ENCODE data around the gene BZW1. TPM values are rescaled to one million over a fixed set of nuclear protein-coding genes. Genes with fewer than 3 reads are reported as not detected.

The BZW1 gene
- total and polyA plus RNA-seq, 4 donors, result 63.0 to 189 (median 161) TPM

DNA sequence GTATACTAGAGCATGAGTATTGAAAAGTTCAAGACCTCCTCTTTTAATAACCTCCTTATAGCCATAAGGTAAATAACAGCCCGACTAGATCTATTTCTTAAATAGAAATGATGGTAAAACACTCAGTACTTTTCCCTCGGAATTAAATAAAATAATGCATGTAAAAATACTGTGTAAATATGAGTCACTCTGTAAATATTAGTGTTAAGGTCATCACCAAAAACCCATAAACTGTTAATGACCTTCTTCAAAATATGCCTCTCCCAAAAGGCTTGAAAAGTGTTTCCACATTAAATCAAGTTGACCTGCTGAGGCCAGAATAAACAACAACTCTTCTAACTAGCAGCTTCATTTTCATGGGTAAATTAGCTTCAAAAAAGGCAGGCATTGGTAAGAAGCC, 25.3 kb upstream of the BZW1 start:
- no peak overlapping the region for H3K27ac ChIP-seq (ENCODE audit: low read depth in 1 of 2, low read length in 2 of 2)
- H3K36me3 ChIP-seq (ENCODE audit: control insufficient read depth in 4 of 4, insufficient read depth in 3 of 4, low read depth in 1 of 4, low read length in 3 of 4), result no peaks in the 10 kb centered on the region
- H3K4me1 ChIP-seq (ENCODE audit: control insufficient read depth in 4 of 4, insufficient read depth in 4 of 4, low read length in 3 of 4), result peaks cover 0 to 3% (median 2%) of the 10 kb centered on the region in 4 donors
- H3K9ac ChIP-seq (ENCODE audit: low read depth in 1 of 2, low read length in 2 of 2), result no peak overlapping the region
- WGBS, result 48% methylated on average over 2 of the region's 2 CpGs
- TF ChIP-seq YY1 (IDR thresholded peaks at IDR 0.05) (no peak), JUND (IDR thresholded peaks at IDR 0.05) (peak in 1 of 2 donors; percentile 38), GABPA (IDR thresholded peaks at IDR 0.05 in 1 of 2, conservative IDR thresholded peaks at IDR 0.05 in 1 of 2) (no peak), FOXA1 (IDR thresholded peaks at IDR 0.05) (no peak), FOXA2 (IDR thresholded peaks at IDR 0.05) (peak; percentile 39), HNF4G (IDR thresholded peaks at IDR 0.05) (no peak), RXRA (IDR thresholded peaks at IDR 0.05) (peak in 1 of 2 donors; percentile 37)
- TF ChIP-seq, protein P1, sequence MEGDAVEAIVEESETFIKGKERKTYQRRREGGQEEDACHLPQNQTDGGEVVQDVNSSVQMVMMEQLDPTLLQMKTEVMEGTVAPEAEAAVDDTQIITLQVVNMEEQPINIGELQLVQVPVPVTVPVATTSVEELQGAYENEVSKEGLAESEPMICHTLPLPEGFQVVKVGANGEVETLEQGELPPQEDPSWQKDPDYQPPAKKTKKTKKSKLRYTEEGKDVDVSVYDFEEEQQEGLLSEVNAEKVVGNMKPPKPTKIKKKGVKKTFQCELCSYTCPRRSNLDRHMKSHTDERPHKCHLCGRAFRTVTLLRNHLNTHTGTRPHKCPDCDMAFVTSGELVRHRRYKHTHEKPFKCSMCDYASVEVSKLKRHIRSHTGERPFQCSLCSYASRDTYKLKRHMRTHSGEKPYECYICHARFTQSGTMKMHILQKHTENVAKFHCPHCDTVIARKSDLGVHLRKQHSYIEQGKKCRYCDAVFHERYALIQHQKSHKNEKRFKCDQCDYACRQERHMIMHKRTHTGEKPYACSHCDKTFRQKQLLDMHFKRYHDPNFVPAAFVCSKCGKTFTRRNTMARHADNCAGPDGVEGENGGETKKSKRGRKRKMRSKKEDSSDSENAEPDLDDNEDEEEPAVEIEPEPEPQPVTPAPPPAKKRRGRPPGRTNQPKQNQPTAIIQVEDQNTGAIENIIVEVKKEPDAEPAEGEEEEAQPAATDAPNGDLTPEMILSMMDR (IDR thresholded peaks at IDR 0.05; ENCODE audit: low read depth, low read length, missing input control), result no peak
- TF ChIP-seq, protein P2, sequence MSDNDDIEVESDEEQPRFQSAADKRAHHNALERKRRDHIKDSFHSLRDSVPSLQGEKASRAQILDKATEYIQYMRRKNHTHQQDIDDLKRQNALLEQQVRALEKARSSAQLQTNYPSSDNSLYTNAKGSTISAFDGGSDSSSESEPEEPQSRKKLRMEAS (IDR thresholded peaks at IDR 0.05), result no peak
- no peaks in the 10 kb centered on the region for H3K27me3 ChIP-seq (ENCODE audit: control insufficient read depth in 4 of 4, insufficient read depth in 4 of 4, low read length in 3 of 4)
- H3K4me3 ChIP-seq (ENCODE audit: low read depth in 1 of 3, low read length in 3 of 3), result no peak overlapping the region
- DNase-seq (ENCODE audit: low spot score), result no peak
- H3K9me3 ChIP-seq (ENCODE audit: control insufficient read depth in 4 of 4, low read length in 3 of 4), result no peaks in the 10 kb centered on the region

DNA sequence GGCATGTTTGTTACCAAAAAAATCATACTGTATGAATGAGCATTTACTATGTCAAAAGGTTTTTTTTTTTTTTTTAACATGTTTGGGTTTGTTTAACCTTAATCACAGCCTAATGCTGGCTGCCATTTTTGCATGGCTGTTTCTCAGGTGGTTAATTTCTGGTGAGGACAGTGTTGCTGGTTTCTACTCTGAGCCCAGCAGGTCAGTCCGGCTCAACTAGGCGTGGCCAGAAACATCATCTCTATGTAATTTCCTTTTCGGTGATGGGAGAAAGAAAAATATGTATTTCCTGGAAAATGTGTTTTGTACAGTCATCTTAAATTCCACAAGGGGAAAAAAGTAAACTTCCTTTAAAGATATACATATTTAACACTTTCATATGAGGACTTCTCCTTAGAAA, 24.9 kb upstream of the BZW1 start:
- Histone ChIP-seq H3K9ac (ENCODE audit: low read depth in 1 of 2, low read length in 2 of 2) (no peak overlapping the region), H3K9me3 (ENCODE audit: control insufficient read depth in 4 of 4, low read length in 3 of 4) (no peaks in the 10 kb centered on the region), H3K36me3 (ENCODE audit: control insufficient read depth in 4 of 4, insufficient read depth in 3 of 4, low read depth in 1 of 4, low read length in 3 of 4) (no peaks in the 10 kb centered on the region), H3K27ac (ENCODE audit: low read depth in 1 of 2, low read length in 2 of 2) (no peak overlapping the region), H3K4me3 (ENCODE audit: low read depth in 1 of 3, low read length in 3 of 3) (no peak overlapping the region), H3K27me3 (ENCODE audit: control insufficient read depth in 4 of 4, insufficient read depth in 4 of 4, low read length in 3 of 4) (no peaks in the 10 kb centered on the region), H3K4me1 (ENCODE audit: control insufficient read depth in 4 of 4, insufficient read depth in 4 of 4, low read length in 3 of 4) (peaks cover 0 to 6% (median 4%) of the 10 kb centered on the region in 4 donors)
- TF ChIP-seq YY1 (IDR thresholded peaks at IDR 0.05), result peak; percentile 38
- no peak for TF ChIP-seq HNF4G (IDR thresholded peaks at IDR 0.05)
- peak in 1 of 2 donors; percentile 12 for TF ChIP-seq JUND (IDR thresholded peaks at IDR 0.05)
- 67% methylated on average over 3 of the region's 3 CpGs for WGBS
- DNase-seq (ENCODE audit: low spot score), result no peak

DNA sequence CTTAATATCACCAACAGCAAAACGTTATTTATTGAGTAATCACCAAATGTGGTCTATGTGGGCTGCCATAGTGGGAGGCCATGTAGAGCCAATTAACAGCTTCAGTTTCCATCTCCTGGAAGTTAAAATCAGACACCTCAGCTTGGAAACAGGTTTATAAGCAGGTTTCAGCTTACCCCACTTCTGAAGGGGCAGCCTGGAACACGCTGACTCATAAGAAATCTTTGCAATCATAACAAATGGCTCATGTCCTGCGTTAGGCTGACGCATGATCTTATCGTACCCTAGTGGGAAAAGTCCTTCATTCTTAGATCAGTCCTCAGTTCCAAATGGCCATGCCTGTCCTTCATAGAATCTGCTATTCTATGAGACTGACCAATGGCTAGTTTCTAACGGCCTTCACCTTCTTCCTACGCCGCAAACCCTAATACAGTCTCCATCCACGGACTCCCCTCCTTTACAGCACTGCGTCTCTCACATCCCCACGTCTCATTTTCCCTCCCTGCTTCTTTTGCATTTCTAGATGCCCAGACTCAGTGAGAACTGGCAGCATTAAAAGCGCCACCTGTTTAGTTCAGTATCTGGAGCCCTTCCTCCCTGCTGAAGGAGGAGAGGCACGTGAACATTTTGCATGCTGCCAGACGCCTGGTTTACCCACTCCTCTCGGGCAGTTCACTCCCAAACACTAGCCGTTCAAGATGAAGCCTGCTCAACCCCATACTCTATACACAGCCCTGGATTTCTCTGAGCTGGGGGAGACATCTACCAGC, 24.2 kb upstream of the BZW1 start:
- Histone ChIP-seq H3K36me3 (ENCODE audit: control insufficient read depth in 4 of 4, insufficient read depth in 3 of 4, low read depth in 1 of 4, low read length in 3 of 4) (no peaks in the 10 kb centered on the region), H3K9ac (ENCODE audit: low read depth in 1 of 2, low read length in 2 of 2) (no peak overlapping the region), H3K27me3 (ENCODE audit: control insufficient read depth in 4 of 4, insufficient read depth in 4 of 4, low read length in 3 of 4) (no peaks in the 10 kb centered on the region), H3K4me3 (ENCODE audit: low read depth in 1 of 3, low read length in 3 of 3) (no peak overlapping the region), H3K4me1 (ENCODE audit: control insufficient read depth in 4 of 4, insufficient read depth in 4 of 4, low read length in 3 of 4) (peaks cover 2 to 13% (median 6%) of the 10 kb centered on the region in 4 donors), H3K27ac (ENCODE audit: low read depth in 1 of 2, low read length in 2 of 2) (no peak overlapping the region), H3K9me3 (ENCODE audit: control insufficient read depth in 4 of 4, low read length in 3 of 4) (no peaks in the 10 kb centered on the region)
- WGBS, result 93% methylated on average over 16 of the region's 16 CpGs
- no peak for DNase-seq (ENCODE audit: low spot score)
- no peak for TF ChIP-seq JUND (IDR thresholded peaks at IDR 0.05)
- TF ChIP-seq, protein P3, sequence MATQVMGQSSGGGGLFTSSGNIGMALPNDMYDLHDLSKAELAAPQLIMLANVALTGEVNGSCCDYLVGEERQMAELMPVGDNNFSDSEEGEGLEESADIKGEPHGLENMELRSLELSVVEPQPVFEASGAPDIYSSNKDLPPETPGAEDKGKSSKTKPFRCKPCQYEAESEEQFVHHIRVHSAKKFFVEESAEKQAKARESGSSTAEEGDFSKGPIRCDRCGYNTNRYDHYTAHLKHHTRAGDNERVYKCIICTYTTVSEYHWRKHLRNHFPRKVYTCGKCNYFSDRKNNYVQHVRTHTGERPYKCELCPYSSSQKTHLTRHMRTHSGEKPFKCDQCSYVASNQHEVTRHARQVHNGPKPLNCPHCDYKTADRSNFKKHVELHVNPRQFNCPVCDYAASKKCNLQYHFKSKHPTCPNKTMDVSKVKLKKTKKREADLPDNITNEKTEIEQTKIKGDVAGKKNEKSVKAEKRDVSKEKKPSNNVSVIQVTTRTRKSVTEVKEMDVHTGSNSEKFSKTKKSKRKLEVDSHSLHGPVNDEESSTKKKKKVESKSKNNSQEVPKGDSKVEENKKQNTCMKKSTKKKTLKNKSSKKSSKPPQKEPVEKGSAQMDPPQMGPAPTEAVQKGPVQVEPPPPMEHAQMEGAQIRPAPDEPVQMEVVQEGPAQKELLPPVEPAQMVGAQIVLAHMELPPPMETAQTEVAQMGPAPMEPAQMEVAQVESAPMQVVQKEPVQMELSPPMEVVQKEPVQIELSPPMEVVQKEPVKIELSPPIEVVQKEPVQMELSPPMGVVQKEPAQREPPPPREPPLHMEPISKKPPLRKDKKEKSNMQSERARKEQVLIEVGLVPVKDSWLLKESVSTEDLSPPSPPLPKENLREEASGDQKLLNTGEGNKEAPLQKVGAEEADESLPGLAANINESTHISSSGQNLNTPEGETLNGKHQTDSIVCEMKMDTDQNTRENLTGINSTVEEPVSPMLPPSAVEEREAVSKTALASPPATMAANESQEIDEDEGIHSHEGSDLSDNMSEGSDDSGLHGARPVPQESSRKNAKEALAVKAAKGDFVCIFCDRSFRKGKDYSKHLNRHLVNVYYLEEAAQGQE (IDR thresholded peaks at IDR 0.05), result no peak
- TF ChIP-seq, protein P4, sequence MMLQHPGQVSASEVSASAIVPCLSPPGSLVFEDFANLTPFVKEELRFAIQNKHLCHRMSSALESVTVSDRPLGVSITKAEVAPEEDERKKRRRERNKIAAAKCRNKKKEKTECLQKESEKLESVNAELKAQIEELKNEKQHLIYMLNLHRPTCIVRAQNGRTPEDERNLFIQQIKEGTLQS (IDR thresholded peaks at IDR 0.05), result no peak
- no peak for TF ChIP-seq FOXA2 (IDR thresholded peaks at IDR 0.05)
- no peak for TF ChIP-seq RAD21 (IDR thresholded peaks at IDR 0.05)
- no peak for TF ChIP-seq TAF1 (conservative IDR thresholded peaks at IDR 0.05)
- TF ChIP-seq EGR1 (IDR thresholded peaks at IDR 0.05; ENCODE audit: low read depth in 2 of 2), result no peak
- no peak for TF ChIP-seq NR2F2 (IDR thresholded peaks at IDR 0.05)
- no peak for TF ChIP-seq HNF4G (IDR thresholded peaks at IDR 0.05)
- no peak for TF ChIP-seq RXRA (IDR thresholded peaks at IDR 0.05)
- TF ChIP-seq, protein P1 (IDR thresholded peaks at IDR 0.05; ENCODE audit: low read depth, low read length, missing input control), result no peak
- TF ChIP-seq GABPA (IDR thresholded peaks at IDR 0.05 in 1 of 2, conservative IDR thresholded peaks at IDR 0.05 in 1 of 2), result no peak
- no peak for TF ChIP-seq FOXA1 (IDR thresholded peaks at IDR 0.05)
- no peak for TF ChIP-seq YY1 (IDR thresholded peaks at IDR 0.05)
- TF ChIP-seq HNF4A (conservative IDR thresholded peaks at IDR 0.05), result no peak

Measured in liver (tissue), 9 donors.